CD14-positive monocyte (primary cell): ENCODE data around the gene CCDC93. TPM values are rescaled to one million over a fixed set of nuclear protein-coding genes. Genes with fewer than 3 reads are reported as not detected.

ENCODE experiments used
- DNase-seq, 3 donors: peaks; one replicate each; pipeline ENCODE4 v3.0.0-alpha.2; 2011 to 2022
- H2AFZ ChIP-seq: 2 replicates; pipeline ENCODE4 v1.6.0; 2012; ENCODE audit warnings: mild to moderate bottlenecking, low read depth, low read length, inconsistent platforms; ENCODE audit not compliant: insufficient read depth, poor library complexity, severe bottlenecking
- H3K27ac ChIP-seq, 2 donors: 1 replicate in 1 of 2; 2 replicates in 1 of 2; pipeline ENCODE4 v1.5.1; 2012 to 2013; ENCODE audit warnings: low read length in 2 of 2, control low read depth in 1 of 2, inconsistent platforms in 1 of 2, low read depth in 1 of 2, mild to moderate bottlenecking in 1 of 2
- H3K27me3 ChIP-seq, 2 donors: one replicate each; pipeline versions ENCODE4 v1.6.0 to v1.6.1; 2011 to 2013; ENCODE audit warnings: low read length in 2 of 2; ENCODE audit not compliant: control insufficient read depth in 2 of 2, insufficient read depth in 2 of 2
- H3K36me3 ChIP-seq, 2 donors: replicated peaks in 1 of 2; 1 replicate in 1 of 2; 2 replicates in 1 of 2; pipeline versions ENCODE4 v1.5.1 to v1.6.1; 2012 to 2013; ENCODE audit warnings: low read length in 2 of 2, control low read depth in 1 of 2, inconsistent platforms in 1 of 2, mild to moderate bottlenecking in 1 of 2; ENCODE audit not compliant: insufficient read depth in 2 of 2, control insufficient read depth in 1 of 2
- H3K4me1 ChIP-seq, 2 donors: 1 replicate in 1 of 2; 2 replicates in 1 of 2; pipeline versions ENCODE4 v1.5.1 to v1.6.1; 2012 to 2013; ENCODE audit warnings: low read length in 2 of 2, control low read depth in 1 of 2, inconsistent platforms in 1 of 2, mild to moderate bottlenecking in 1 of 2, moderate library complexity in 1 of 2; ENCODE audit not compliant: insufficient read depth in 2 of 2, control insufficient read depth in 1 of 2
- H3K4me2 ChIP-seq: replicated peaks from 2 replicates; pipeline ENCODE3; 2012; ENCODE audit warnings: low read length, moderate library complexity, mild to moderate bottlenecking; ENCODE audit not compliant: poor library complexity, severe bottlenecking; ENCODE audit errors: extremely low read depth
- H3K4me3 ChIP-seq, 3 experiments: fragments of 200-600 bp in 1 of 3; sonication (generic) in 1 of 3; replicated peaks in 1 of 3; 1 replicate in 2 of 3; 2 replicates in 1 of 3; pipeline ENCODE4 v1.5.1; 2011 to 2013; ENCODE audit warnings: low read length in 3 of 3, mild to moderate bottlenecking in 3 of 3, control low read depth in 2 of 3, low read depth in 2 of 3, inconsistent platforms in 1 of 3, moderate library complexity in 1 of 3
- H3K79me2 ChIP-seq: 2 replicates; pipeline ENCODE4 v1.6.0; 2012; ENCODE audit warnings: mild to moderate bottlenecking, control low read depth, inconsistent platforms, low read length, moderate library complexity; ENCODE audit not compliant: insufficient read depth
- H3K9ac ChIP-seq: 2 replicates; pipeline ENCODE4 v1.6.0; 2017; ENCODE audit warnings: low read length, mild to moderate bottlenecking; ENCODE audit not compliant: insufficient read depth, poor library complexity, severe bottlenecking
- H3K9me3 ChIP-seq, 2 donors: replicated peaks in 1 of 2; 1 replicate in 1 of 2; 2 replicates in 1 of 2; pipeline versions ENCODE4 v1.5.1 to v1.6.1; 2012 to 2013; ENCODE audit warnings: low read length in 2 of 2, control low read depth in 1 of 2; ENCODE audit not compliant: control insufficient read depth in 1 of 2, insufficient read depth in 1 of 2
- H4K20me1 ChIP-seq: 2 replicates; pipeline ENCODE4 v1.6.0; 2012; ENCODE audit warnings: mild to moderate bottlenecking, low read length, control low read depth, moderate library complexity; ENCODE audit not compliant: insufficient read depth
- H3K27ac Mint-ChIP-seq, 7 donors: one replicate each; pipeline ENCODE4 v1.8.0; 2020; ENCODE audit warnings: mild to moderate bottlenecking in 7 of 7, mixed read lengths in 7 of 7, moderate library complexity in 6 of 7, inconsistent platforms in 2 of 7
- H3K27me3 Mint-ChIP-seq, 3 donors: one replicate each; pipeline ENCODE4 v1.8.0; 2021 to 2022; ENCODE audit warnings: low read depth in 3 of 3, mild to moderate bottlenecking in 3 of 3, mixed read lengths in 3 of 3, moderate library complexity in 3 of 3, inconsistent platforms in 1 of 3
- H3K36me3 Mint-ChIP-seq, 2 donors: one replicate each; pipeline ENCODE4 v1.8.0; 2020; ENCODE audit warnings: mixed read lengths in 2 of 2, inconsistent platforms in 1 of 2, mild to moderate bottlenecking in 1 of 2
- H3K4me1 Mint-ChIP-seq: one replicate; pipeline ENCODE4 v1.8.0; 2020; ENCODE audit warnings: mild to moderate bottlenecking, mixed read lengths
- H3K4me3 Mint-ChIP-seq, 2 donors: one replicate each; pipeline ENCODE4 v1.8.0; 2020; ENCODE audit warnings: mild to moderate bottlenecking in 2 of 2, mixed read lengths in 2 of 2, moderate library complexity in 1 of 2
- H3K9me3 Mint-ChIP-seq, 7 donors: one replicate each; pipeline ENCODE4 v1.8.0; 2020 to 2022; ENCODE audit warnings: mixed read lengths in 7 of 7, mild to moderate bottlenecking in 6 of 7, moderate library complexity in 6 of 7, inconsistent platforms in 2 of 7
- WGBS: methylation state at CpG from one replicate; pipeline ENCODE4 v1.1.5; 2013; ENCODE audit warnings: missing lambda C conversion rate; ENCODE audit not compliant: insufficient coverage; 5-methylcytosine and 5-hydroxymethylcytosine counted together
- intact Hi-C, 2 donors: fragments of 100-400 bp; cut with micrococcal nuclease; formaldehyde crosslinking; loops; one replicate each; pipeline versions ENCODE4 v1.15.0 to v1.15.1; 2023
- polyA plus RNA-seq, 3 donors: library from polyadenylated mRNA; depleted of rRNA in 1 of 3; unstranded in 2 of 3; stranded (reverse) in 1 of 3; fragments of 300-500 nt in 2 of 3; fragments of >200 nt in 1 of 3; fragmentation: Illumina TruSeq in 2 of 3; gene quantifications; 1 replicate in 2 of 3; 2 replicates in 1 of 3; pipeline ENCODE4 v1.2.3, GENCODE V29; 2012 to 2021
- TF ChIP-seq, protein P1 (sequence below): fragments of 200-600 bp; IDR thresholded peaks from one replicate; pipeline ENCODE4 v1.8.0; 2022; ENCODE audit warnings: antibody characterized with exemption, mild to moderate bottlenecking

The CCDC93 gene
- polyA plus RNA-seq, 3 donors, result 2.5 to 20.7 (median 5.8) TPM

DNA sequence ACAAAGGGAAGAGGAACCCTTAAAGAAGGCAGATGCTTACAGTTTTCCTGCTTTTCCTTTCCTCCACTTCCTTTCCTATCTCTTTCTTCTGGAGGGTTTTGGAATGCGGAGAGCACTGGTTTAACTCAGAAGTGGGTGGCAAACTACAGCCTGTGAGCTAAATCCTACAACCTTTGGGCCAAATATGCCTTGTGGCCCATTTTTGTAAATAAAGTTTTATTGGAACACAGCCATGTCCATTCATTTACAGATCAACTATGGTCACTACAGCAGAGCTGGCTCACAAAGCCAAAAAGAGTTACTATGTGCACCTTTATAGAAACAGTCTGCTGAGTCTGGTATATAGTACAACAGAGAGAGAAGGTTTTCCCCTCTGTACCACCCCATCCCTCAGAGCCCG, 69.1 kb downstream of the CCDC93 start:
- Histone ChIP-seq H3K9me3 (no peaks in the 10 kb centered on the region), H2AFZ (no peak overlapping the region), H3K4me1 (no peaks in the 10 kb centered on the region), H3K36me3 (peaks cover 97 to 100% of the 10 kb centered on the region in 2 donors), H3K4me2 (no peak overlapping the region), H3K27me3 (no peaks in the 10 kb centered on the region), H3K4me3 (no peak overlapping the region), H3K9ac (no peak overlapping the region), H4K20me1 (no peaks in the 10 kb centered on the region), H3K27ac (no peak overlapping the region), H3K79me2 (no peaks in the 10 kb centered on the region)
- Mint-ChIP-seq H3K27ac (no peak overlapping the region), H3K9me3 (no peaks in the 10 kb centered on the region), H3K4me3 (no peak overlapping the region), H3K4me1 (no peaks in the 10 kb centered on the region), H3K36me3 (peaks cover 99% of the 10 kb centered on the region in 2 donors), H3K27me3 (no peaks in the 10 kb centered on the region)
- TF ChIP-seq, protein P1, sequence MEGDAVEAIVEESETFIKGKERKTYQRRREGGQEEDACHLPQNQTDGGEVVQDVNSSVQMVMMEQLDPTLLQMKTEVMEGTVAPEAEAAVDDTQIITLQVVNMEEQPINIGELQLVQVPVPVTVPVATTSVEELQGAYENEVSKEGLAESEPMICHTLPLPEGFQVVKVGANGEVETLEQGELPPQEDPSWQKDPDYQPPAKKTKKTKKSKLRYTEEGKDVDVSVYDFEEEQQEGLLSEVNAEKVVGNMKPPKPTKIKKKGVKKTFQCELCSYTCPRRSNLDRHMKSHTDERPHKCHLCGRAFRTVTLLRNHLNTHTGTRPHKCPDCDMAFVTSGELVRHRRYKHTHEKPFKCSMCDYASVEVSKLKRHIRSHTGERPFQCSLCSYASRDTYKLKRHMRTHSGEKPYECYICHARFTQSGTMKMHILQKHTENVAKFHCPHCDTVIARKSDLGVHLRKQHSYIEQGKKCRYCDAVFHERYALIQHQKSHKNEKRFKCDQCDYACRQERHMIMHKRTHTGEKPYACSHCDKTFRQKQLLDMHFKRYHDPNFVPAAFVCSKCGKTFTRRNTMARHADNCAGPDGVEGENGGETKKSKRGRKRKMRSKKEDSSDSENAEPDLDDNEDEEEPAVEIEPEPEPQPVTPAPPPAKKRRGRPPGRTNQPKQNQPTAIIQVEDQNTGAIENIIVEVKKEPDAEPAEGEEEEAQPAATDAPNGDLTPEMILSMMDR, result no peak
- intact Hi-C loops, result no loop called here
- WGBS, result no CpG with 5 or more reads among the region's 2 CpGs
- no peak for DNase-seq

DNA sequence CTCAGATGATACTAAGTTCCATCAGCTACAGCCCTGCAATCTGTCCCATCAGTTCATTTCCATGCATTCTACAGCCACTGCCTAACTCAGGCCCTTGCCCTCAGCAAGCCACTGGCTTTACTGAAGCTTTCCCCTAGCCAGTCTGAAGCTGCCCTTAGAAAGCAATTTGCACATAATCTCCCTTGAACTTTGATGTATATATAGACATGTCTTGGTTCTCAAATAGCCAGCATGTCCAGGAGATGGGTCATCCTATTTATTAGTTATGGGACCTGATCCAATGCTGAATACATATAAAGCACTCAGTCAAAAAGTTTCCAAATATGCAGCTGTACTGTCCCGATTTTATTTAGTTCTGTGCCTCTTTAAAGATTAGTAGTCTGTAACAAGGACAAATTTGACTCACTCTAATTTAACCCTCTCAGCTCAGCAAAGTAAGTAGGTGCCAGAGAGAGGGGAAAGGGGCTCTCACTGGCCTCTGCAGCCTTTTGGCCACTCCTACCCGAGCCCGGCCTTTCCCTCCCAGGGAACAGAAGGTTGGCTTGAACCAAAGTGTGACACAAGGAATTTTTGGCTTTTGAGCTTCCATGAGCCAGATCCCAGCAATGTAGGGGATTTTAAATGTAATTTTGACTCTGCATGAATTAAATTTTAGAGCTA, 70.7 kb downstream of the CCDC93 start:
- no peaks in the 10 kb centered on the region for H3K27me3 ChIP-seq
- peaks cover 97 to 98% of the 10 kb centered on the region in 2 donors for H3K36me3 Mint-ChIP-seq
- no peaks in the 10 kb centered on the region for H3K9me3 ChIP-seq
- H3K79me2 ChIP-seq, result no peaks in the 10 kb centered on the region
- DNase-seq, result no peak
- H3K27ac Mint-ChIP-seq, result peak overlapping the region in 2 of 7 donors; percentile 37 to 51
- intact Hi-C loops, result no loop called here
- no peak overlapping the region for H2AFZ ChIP-seq
- H3K9ac ChIP-seq, result no peak overlapping the region
- 100% methylated on average over 1 of the region's 3 CpGs for WGBS
- H3K4me1 ChIP-seq, result no peaks in the 10 kb centered on the region
- H4K20me1 ChIP-seq, result no peaks in the 10 kb centered on the region
- H3K27ac ChIP-seq, result no peak overlapping the region
- TF ChIP-seq, protein P1, result no peak
- H3K4me3 Mint-ChIP-seq, result no peak overlapping the region
- no peaks in the 10 kb centered on the region for H3K9me3 Mint-ChIP-seq
- no peaks in the 10 kb centered on the region for H3K4me1 Mint-ChIP-seq
- peaks cover 97 to 100% of the 10 kb centered on the region in 2 donors for H3K36me3 ChIP-seq
- H3K4me3 ChIP-seq, result no peak overlapping the region
- H3K27me3 Mint-ChIP-seq, result no peaks in the 10 kb centered on the region
- H3K4me2 ChIP-seq, result no peak overlapping the region
